ENCODE results near the gene SECISBP2. TPM values are rescaled to one million over a fixed set of nuclear protein-coding genes. Genes with fewer than 3 reads are reported as not detected.

Gene SECISBP2
- total RNA-seq, 1 experiment from 2014 or later = 15.7 TPM

DNA sequence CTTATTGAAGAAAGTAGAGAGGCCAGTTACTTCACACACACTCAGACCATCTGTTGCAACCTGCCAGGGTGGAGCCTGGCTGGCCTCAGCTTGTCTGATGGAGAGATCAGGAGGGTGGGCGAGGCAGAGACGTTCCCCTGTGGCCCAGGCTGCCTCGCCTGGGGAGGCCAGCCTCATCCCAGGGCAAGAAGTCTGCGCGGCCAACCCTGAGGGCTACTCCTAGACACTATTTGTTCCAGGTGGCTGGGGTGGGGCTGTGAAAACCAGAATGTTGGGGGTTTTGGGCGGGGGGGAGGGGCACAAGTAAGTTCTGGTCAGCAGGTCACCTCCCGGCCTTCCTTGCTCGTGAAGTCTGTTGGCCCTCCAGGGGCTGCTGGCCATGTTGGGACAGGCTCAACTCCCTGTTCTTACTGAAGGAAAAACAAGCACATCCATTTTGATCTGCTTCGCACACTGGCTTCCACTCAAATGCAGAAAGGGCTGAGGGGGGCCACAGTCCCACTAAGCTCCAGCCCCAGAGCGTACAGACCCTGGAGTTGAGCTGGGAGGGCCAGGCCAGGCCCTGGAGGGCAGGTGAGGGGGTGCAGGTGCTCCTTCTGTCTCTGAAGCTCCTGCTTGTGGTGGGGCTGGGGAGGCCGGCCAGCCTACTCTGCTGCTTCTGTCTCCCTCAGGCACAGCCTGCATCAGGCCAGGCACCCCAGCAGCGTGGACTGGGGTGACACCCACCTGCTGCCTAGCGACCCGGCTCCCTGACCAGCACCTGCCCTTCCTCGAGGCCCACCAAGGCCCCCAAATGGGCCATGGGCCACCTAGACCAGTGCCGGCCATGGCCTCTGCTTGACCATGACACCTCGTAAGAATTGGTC, 46.6 kb downstream of the SECISBP2 start:
- H3K27ac ChIP-seq (ENCODE audit: low read length) = no peak overlapping the region
- CTCF ChIA-PET = no interaction called here
- no peak for ATAC-seq

DNA sequence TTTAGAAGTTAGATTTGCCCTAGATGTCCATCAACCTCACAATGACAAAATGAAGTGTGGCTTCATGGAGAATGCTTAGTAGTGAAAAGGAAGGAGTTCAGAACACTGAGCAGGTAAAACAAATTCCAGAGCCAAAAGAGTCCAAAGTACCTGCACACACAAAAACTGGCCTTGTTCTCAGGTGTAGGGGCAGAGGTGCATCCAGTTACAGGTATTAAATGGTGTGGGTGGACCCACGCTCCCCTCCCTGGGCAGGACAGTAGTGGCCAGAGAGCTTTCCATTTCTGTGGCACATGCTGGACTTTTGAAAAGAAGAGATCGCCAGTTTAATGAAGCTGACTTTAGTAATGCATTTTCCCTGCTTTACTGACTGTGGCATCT, 47.2 kb downstream of the SECISBP2 start:
- Histone ChIP-seq H3K27ac (ENCODE audit: low read length) (no peak overlapping the region), H3K9ac (ENCODE audit: low read length) (no peak overlapping the region), H3K4me1 (ENCODE audit: insufficient read depth, low read length) (no peaks in the 10 kb centered on the region), H4K20me1 (ENCODE audit: low read length) (no peaks in the 10 kb centered on the region), H3K4me2 (ENCODE audit: low read length) (no peak overlapping the region), H3K79me2 (ENCODE audit: low read length) (no peaks in the 10 kb centered on the region), H3F3A (ENCODE audit: low read length, unreplicated experiment) (no peaks in the 10 kb centered on the region), H3K4me3 (ENCODE audit: low read length) (no peak overlapping the region), H3K9me3 (ENCODE audit: low read length) (no peaks in the 10 kb centered on the region), H3K36me3 (ENCODE audit: low read depth, low read length) (no peaks in the 10 kb centered on the region; the same call in 1 of the 2 replicates), H3K9me2 (replicated peaks; ENCODE audit: low read length) (no peaks in the 10 kb centered on the region), H3K27me3 (ENCODE audit: low read length) (no peaks in the 10 kb centered on the region), H2AFZ (ENCODE audit: low read length) (no peak overlapping the region)
- POLR2A ChIA-PET (ENCODE audit: unreplicated experiment) = no interaction called here
- CTCF ChIA-PET = no interaction called here
- intact Hi-C loops (cut with micrococcal nuclease) = no loop called here
- TF ChIP-seq EZH2phosphoT487 (IDR thresholded peaks at IDR 0.05; ENCODE audit: borderline replicate concordance, low read length) (no peak), EZH2 (IDR thresholded peaks at IDR 0.05; ENCODE audit: low read length, unreplicated experiment) (no peak)
- TF ChIP-seq, protein P1, sequence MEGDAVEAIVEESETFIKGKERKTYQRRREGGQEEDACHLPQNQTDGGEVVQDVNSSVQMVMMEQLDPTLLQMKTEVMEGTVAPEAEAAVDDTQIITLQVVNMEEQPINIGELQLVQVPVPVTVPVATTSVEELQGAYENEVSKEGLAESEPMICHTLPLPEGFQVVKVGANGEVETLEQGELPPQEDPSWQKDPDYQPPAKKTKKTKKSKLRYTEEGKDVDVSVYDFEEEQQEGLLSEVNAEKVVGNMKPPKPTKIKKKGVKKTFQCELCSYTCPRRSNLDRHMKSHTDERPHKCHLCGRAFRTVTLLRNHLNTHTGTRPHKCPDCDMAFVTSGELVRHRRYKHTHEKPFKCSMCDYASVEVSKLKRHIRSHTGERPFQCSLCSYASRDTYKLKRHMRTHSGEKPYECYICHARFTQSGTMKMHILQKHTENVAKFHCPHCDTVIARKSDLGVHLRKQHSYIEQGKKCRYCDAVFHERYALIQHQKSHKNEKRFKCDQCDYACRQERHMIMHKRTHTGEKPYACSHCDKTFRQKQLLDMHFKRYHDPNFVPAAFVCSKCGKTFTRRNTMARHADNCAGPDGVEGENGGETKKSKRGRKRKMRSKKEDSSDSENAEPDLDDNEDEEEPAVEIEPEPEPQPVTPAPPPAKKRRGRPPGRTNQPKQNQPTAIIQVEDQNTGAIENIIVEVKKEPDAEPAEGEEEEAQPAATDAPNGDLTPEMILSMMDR (conservative IDR thresholded peaks at IDR 0.05; ENCODE audit: low read depth, low read length) = no peak
- no TSS peak for BruUV-seq (replicated peaks)
- ATAC-seq (no peak), DNase-seq (no peak)

More for the DNA sequence above, 46.6 kb downstream of the SECISBP2 start:
- no peak overlapping the region for H3K4me2 ChIP-seq (ENCODE audit: low read length)
- H3K9me2 ChIP-seq (replicated peaks; ENCODE audit: low read length) = no peaks in the 10 kb centered on the region
- H3K4me3 ChIP-seq (ENCODE audit: low read length) = no peak overlapping the region
- TF ChIP-seq EZH2 (IDR thresholded peaks at IDR 0.05; ENCODE audit: low read length, unreplicated experiment) = no peak
- TF ChIP-seq, protein P1 (conservative IDR thresholded peaks at IDR 0.05; ENCODE audit: low read depth, low read length) = no peak
- TF ChIP-seq EZH2phosphoT487 (IDR thresholded peaks at IDR 0.05; ENCODE audit: borderline replicate concordance, low read length) = no peak
- no peaks in the 10 kb centered on the region for H3K27me3 ChIP-seq (ENCODE audit: low read length)
- H4K20me1 ChIP-seq (ENCODE audit: low read length) = no peaks in the 10 kb centered on the region
- DNase-seq = no peak
- H2AFZ ChIP-seq (ENCODE audit: low read length) = no peak overlapping the region
- H3K36me3 ChIP-seq (ENCODE audit: low read depth, low read length) = no peaks in the 10 kb centered on the region; the same call in 1 of the 2 replicates
- no peak overlapping the region for H3K9ac ChIP-seq (ENCODE audit: low read length)
- H3K9me3 ChIP-seq (ENCODE audit: low read length) = no peaks in the 10 kb centered on the region
- POLR2A ChIA-PET (ENCODE audit: unreplicated experiment) = no interaction called here
- H3K79me2 ChIP-seq (ENCODE audit: low read length) = no peaks in the 10 kb centered on the region
- intact Hi-C loops (cut with micrococcal nuclease) = no loop called here
- H3F3A ChIP-seq (ENCODE audit: low read length, unreplicated experiment) = no peaks in the 10 kb centered on the region
- H3K4me1 ChIP-seq (ENCODE audit: insufficient read depth, low read length) = no peaks in the 10 kb centered on the region
- no TSS peak for BruUV-seq (replicated peaks)

- H3K9ac ChIP-seq (ENCODE audit: low read length) = no peak overlapping the region
- DNase-seq (no peak), ATAC-seq (no peak)
- TF ChIP-seq EZH2 (IDR thresholded peaks at IDR 0.05; ENCODE audit: low read length, unreplicated experiment) = no peak
- TF ChIP-seq, protein P1 (conservative IDR thresholded peaks at IDR 0.05; ENCODE audit: low read depth, low read length) = no peak
- no peak for TF ChIP-seq EZH2phosphoT487 (IDR thresholded peaks at IDR 0.05; ENCODE audit: borderline replicate concordance, low read length)
- H2AFZ ChIP-seq (ENCODE audit: low read length) = no peak overlapping the region
- no peaks in the 10 kb centered on the region for H3K79me2 ChIP-seq (ENCODE audit: low read length)
- H3F3A ChIP-seq (ENCODE audit: low read length, unreplicated experiment) = no peaks in the 10 kb centered on the region
- H3K4me3 ChIP-seq (ENCODE audit: low read length) = no peak overlapping the region
- no peak overlapping the region for H3K4me2 ChIP-seq (ENCODE audit: low read length)
- H3K9me2 ChIP-seq (replicated peaks; ENCODE audit: low read length) = no peaks in the 10 kb centered on the region
- CTCF ChIA-PET = no interaction called here
- no peaks in the 10 kb centered on the region for H3K4me1 ChIP-seq (ENCODE audit: insufficient read depth, low read length)
- intact Hi-C loops (cut with micrococcal nuclease) = no loop called here
- no peak overlapping the region for H3K27ac ChIP-seq (ENCODE audit: low read length)
- POLR2A ChIA-PET (ENCODE audit: unreplicated experiment) = no interaction called here
- no TSS peak for BruUV-seq (replicated peaks)
- H4K20me1 ChIP-seq (ENCODE audit: low read length) = no peaks in the 10 kb centered on the region
- H3K36me3 ChIP-seq (ENCODE audit: low read depth, low read length) = no peaks in the 10 kb centered on the region
- H3K9me3 ChIP-seq (ENCODE audit: low read length) = no peaks in the 10 kb centered on the region
- no peaks in the 10 kb centered on the region for H3K27me3 ChIP-seq (ENCODE audit: low read length)
Measured at GRCh38 chr9:89366711-89367110, 48.4 kb downstream of the SECISBP2 start.

Measured in PC-3 (cell line).